GM12891 (cell line): ENCODE results near the gene FOXP4.

Experiments used
- DNase-seq: peaks from one replicate; pipeline ENCODE4 v3.0.0; 2011; ENCODE audit warnings: low spot score; ENCODE audit not compliant: insufficient read length
- FAIRE-seq: peaks from 2 replicates; lab custom pipeline; 2011; peaks lifted over from hg19 to GRCh38; lab: Jason Lieb, UNC
- PAX5 ChIP-seq: IDR thresholded peaks from 2 replicates; pipeline ENCODE4 v1.6.1; 2011; ENCODE audit warnings: low read length, moderate library complexity, mild to moderate bottlenecking; ENCODE audit not compliant: insufficient read depth, severe bottlenecking
- POLR2A ChIP-seq: IDR thresholded peaks from 2 replicates; pipeline ENCODE4 v1.6.1; 2011; ENCODE audit warnings: low read depth, low read length, control low read depth
- POLR2AphosphoS5 ChIP-seq: IDR thresholded peaks from 2 replicates; pipeline ENCODE4 v1.6.1; 2011; ENCODE audit warnings: low read depth, low read length, control low read depth
- POU2F2 ChIP-seq: IDR thresholded peaks from 2 replicates; pipeline ENCODE4 v1.6.1; 2011; ENCODE audit warnings: low read depth, mild to moderate bottlenecking, control low read depth, low read length, moderate library complexity
- SPI1 ChIP-seq: IDR thresholded peaks from 2 replicates; pipeline ENCODE4 v1.6.1; 2011; ENCODE audit warnings: low read depth, low read length, control low read depth
- TAF1 ChIP-seq: IDR thresholded peaks from 2 replicates; pipeline ENCODE4 v1.6.1; 2011; ENCODE audit warnings: low read depth, low read length, control low read depth

FOXP4 gene

DNA sequence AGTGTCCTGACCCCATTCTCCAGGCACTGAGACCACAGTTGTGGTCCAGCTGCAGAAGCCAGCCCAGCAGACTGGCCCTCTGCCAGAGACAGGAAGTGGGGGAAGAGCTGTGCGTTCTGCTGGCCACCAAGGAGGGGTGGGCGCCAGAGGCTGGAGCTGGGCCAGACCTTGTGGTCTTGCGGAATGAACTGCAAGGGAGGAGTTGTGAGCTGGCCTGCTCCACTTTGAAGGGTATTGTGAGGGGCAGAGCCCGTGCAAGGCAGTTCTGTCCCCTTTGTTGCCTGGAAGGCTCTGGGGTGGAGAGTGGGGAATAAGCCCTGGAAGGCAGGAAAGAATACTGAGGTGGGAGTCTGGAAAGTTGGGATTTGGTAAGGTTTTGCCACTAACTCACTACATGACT is 88.5 kb downstream of the FOXP4 start:
- no peak for DNase-seq
- TF ChIP-seq PAX5 (no peak), SPI1 (no peak)
- FAIRE-seq, result no peak

DNA sequence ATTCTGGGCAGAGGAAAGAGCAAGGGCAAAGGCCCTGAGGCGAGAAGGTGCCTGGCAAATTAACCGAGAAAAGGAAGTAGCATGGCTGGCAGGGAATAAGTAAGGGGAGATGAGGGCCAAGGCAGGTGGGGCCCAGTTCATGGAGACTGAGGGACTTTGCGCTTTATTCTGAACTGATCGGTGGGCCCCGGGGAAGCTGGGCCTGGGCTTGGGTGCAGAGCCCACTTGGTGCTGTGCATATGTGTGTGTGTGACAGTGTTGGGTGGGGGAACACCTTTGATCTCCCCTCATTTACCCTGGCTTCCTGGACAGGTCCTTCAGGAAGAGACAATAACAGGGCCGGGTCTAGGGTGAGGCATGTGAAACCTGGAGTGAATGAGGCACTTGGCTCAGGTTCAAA is 89.2 kb downstream of the FOXP4 start:
- FAIRE-seq, result no peak
- DNase-seq, result no peak
- TF ChIP-seq POLR2A (no peak), SPI1 (no peak), PAX5 (no peak), POLR2AphosphoS5 (no peak), TAF1 (no peak), POU2F2 (no peak)

DNA sequence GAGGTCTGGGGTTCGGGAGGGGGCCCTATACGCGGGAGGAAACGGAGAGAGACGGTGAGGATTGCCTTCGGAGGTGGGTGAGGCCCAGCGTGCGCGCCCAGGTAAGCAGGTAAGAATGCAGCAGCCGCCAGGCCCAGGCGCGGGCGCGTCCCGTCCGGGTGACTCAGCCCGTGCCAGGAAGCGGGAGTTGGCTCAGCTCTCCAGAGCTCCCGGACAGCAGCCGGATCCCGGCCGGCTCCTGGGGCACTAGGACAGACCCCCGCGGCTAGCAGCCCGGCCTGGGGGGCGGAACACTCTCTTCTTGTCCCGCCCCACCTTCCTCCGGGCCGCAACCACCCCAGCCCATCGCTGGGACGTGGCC is 90.6 kb downstream of the FOXP4 start:
- no peak for TF ChIP-seq SPI1
- TF ChIP-seq POLR2A, result no peak
- no peak for FAIRE-seq
- DNase-seq, result no peak

DNA sequence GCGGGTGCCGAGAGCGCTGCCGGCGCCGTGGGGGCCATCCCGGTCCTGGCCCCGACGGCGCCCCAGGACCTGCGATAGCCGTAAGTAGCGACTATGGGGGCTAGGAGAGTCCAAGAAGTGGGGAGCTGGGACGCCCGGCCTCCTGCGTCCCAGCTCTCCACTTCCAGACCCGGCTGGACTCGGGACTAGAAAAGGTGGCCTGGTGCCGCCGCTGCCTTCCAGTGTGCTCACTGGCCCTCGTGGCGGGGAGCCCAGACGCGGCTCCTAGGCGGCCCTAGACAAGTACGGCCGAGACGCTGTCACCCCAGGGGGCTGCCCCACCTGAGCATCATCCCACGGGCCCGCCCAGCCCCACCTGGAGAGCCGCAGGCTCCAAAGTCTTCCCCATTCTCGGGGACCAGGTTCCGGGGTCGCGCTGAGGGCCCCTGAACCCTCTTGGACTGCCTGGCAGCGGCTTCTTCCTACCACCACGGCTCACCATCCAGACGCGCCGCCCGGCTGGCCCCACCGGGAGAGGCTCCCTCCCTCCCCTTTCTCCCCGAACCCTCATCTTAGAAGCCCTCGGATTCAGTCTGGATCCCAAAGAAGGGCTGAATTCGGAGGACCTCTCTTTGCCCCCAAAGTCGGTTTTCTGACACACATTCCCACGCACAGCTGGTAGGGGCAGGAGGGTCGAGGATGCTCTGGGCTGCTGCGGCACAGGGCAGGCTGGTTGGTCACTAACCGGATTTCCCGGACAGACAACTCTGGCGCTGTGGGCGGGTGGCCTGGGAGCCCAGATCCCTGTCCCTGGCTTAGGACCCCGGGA is 91.2 kb downstream of the FOXP4 start:
- DNase-seq, result no peak
- TF ChIP-seq POLR2A (no peak), PAX5 (no peak), TAF1 (no peak)
- no peak for FAIRE-seq

DNA sequence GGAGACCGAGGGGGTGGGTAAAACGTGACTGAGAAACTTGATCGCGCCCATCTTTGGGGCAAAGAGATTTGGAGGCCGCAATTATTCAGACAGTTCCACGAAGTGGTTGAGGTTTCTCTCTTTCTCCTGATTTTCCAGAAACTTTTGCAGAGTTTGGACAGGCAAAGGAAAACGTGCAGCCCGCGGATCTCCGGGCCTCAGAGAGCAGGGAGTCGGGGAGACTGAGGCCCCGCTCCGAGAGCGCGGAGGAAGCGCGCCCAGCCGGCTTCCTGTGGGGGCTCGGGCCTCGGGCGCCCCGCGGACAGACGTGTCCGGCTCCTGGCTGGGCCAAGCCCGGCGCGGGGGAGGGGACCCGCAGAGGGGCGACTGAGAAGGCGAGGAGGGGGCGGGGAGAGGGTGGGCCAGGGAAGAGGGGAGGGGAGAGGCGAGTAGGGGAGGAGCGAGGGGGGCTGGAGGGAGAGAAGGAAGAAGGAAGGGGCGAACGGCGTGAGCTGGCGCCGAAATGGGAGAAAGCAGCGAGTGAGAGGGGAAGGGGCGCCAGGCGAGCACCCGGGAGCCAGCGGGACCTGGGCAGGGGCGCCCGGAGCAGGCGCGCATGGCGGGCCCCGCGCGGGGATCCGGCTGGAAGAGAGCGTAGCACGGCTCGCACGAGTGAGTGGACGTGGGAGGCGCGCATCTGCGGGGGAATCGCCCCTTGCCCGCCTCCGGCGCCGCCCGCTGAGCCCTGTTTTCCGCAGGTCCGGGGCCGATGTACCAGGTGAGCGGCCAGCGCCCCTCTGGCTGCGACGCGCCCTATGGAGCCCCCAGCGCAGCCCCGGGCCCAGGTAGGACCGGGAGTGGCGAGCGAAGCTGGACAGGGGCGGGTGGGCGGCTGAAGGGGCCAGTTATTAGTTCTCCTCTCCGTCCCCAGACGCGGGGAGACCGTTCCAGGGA is 92.1 kb downstream of the FOXP4 start, which contains the start of gene MDFI:
Gene MDFI, plus strand, starts transcription at position 467 of the 933 bp plus-strand sequence. Its CDS starts 282 bp downstream, at position 749.
- TF ChIP-seq POLR2A (no peak), PAX5 (no peak), SPI1 (no peak), TAF1 (no peak), POU2F2 (no peak), POLR2AphosphoS5 (no peak)
- no peak for DNase-seq
- FAIRE-seq, result no peak

DNA sequence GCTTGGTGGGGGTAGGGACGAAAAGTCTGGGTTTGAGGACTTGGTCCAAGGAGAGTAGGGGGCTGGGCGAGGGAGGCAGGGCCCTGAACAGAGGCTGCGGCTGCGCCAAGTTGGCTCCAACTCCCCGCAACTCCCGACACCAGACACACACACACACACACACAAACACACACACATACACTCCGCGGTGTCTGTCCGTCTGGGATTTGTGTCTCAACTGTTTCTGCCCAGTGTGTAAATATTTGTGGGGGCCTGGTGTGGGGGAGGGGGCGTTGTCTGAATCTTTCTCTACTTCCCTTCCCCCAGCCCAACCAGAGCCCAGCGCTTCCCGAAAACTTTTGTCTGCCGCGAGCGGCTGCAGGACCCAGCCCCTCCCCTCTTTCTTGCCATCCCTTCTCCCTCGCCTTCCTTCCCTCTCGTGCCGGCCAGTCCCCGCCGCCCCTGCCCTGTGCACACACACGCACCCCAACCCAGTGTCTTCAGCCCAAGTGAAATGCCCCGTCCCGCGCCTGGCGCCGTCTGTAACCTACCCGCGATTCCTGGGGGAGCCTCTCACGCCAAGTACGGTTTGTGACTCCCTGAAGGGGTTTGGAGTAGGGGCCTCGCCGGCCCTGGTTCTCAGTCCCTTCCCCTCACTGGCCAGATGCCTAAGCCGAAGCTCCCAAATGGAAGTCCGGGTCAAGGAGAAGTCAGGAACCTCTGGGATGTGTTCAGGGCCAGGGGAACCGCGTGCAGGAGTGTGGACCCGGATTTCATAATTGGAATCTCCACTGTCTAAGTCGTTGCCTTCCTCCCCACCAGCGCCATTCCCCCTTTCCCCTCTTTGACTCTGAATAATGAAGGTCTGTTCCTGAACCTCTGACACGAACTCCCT is 93.0 kb downstream of the FOXP4 start:
- TF ChIP-seq POLR2A (no peak), TAF1 (no peak), PAX5 (no peak), POLR2AphosphoS5 (no peak), SPI1 (no peak), POU2F2 (no peak)
- FAIRE-seq (no peak), DNase-seq (no peak)

DNA sequence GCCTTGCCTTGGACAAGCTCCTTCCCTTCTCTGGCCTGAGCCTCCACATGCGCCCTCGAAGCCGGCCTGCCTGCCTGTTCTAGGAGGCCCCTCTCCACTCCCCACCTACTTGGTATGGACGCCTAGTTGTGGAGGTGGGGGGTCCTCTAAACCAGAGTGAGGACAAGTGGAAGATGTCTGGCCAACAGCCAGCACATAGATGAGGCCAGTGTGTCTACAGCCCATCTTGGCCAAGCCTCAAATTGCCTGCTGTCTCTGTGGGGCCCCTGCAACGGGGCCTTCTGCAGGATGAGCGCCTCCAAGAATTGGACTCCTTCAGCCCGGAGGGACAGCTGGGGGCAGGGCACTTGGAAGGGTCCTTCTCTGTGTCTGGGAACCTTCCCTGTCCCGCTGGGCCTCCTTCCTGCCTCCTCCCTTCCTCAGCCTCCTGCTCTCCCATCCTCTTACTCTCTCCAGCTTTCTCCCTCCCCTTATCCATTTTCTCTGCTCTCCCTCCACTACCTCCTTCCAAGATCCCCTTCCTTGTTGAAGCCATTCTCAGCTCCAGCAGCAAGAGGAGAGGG is 93.7 kb downstream of the FOXP4 start:
- no peak for DNase-seq
- FAIRE-seq, result no peak
- TF ChIP-seq POLR2A, result no peak
- no peak for TF ChIP-seq TAF1
- TF ChIP-seq SPI1, result no peak
- TF ChIP-seq PAX5, result no peak
- no peak for TF ChIP-seq POU2F2
- TF ChIP-seq POLR2AphosphoS5, result no peak

DNA sequence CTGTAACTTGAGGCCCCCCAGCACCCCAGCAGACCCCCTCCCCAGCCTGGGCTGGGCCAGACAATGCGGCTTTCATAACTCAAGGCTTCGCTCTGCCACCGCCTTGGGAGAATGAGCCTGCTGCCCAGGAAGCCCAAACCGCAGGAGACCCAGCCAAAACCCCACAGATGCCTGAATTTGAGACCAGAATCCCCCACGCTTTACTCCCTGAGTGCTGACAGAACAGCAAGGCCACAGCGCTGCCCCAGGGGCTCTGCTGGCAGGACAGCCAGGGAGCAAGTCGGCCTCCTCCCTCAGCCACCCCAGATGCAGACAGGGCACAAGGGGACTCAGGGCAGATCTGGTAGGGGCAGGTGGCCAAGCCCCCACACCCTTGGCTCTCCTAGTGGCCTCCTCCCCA is 94.2 kb downstream of the FOXP4 start:
- TF ChIP-seq POLR2AphosphoS5, result no peak
- TF ChIP-seq PAX5, result no peak
- no peak for TF ChIP-seq POU2F2
- TF ChIP-seq POLR2A, result no peak
- no peak for TF ChIP-seq TAF1
- no peak for TF ChIP-seq SPI1
- DNase-seq, result no peak
- FAIRE-seq, result no peak

DNA sequence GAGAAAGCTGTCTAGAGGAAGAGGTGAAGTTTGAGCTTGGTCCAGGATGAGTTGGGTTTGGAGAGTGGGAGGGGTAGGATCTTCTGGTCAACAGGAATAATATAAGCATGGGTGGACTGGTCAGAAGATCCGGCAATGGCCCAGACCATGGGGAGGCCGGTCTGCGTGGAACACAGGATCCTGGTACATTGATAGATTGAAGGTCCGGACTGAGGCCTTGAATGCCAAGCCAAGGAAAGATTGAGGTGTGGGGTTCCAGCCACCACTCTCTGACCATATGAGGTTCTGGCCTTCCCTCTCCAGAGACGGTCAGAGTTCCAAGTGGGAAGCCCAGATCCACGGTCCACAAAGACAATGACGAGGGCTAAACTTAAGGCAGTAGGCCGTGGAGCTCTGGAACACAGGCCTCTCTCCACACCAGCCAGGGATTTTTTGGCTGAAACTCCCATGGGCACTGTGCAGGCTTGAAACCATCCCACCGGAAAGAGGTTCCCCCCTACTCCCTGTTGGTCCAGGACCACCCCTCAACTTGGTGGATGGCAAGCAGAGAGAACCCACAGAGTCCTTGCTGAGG is 95.3 kb downstream of the FOXP4 start:
- FAIRE-seq (no peak), DNase-seq (no peak)
- no peak for TF ChIP-seq POLR2AphosphoS5
- no peak for TF ChIP-seq SPI1
- no peak for TF ChIP-seq POU2F2
- no peak for TF ChIP-seq TAF1
- TF ChIP-seq PAX5, result no peak
